ENCODE measurements around the gene NPRL2. TPM values are rescaled to one million over a fixed set of nuclear protein-coding genes. Genes with fewer than 3 reads are reported as not detected.

The NPRL2 gene
- total and polyA plus RNA-seq, 2 of the 13 experiments (the other 11 are each of a cell fraction or from before 2014, with no cell fraction given): 30.6 to 51.4 TPM

DNA sequence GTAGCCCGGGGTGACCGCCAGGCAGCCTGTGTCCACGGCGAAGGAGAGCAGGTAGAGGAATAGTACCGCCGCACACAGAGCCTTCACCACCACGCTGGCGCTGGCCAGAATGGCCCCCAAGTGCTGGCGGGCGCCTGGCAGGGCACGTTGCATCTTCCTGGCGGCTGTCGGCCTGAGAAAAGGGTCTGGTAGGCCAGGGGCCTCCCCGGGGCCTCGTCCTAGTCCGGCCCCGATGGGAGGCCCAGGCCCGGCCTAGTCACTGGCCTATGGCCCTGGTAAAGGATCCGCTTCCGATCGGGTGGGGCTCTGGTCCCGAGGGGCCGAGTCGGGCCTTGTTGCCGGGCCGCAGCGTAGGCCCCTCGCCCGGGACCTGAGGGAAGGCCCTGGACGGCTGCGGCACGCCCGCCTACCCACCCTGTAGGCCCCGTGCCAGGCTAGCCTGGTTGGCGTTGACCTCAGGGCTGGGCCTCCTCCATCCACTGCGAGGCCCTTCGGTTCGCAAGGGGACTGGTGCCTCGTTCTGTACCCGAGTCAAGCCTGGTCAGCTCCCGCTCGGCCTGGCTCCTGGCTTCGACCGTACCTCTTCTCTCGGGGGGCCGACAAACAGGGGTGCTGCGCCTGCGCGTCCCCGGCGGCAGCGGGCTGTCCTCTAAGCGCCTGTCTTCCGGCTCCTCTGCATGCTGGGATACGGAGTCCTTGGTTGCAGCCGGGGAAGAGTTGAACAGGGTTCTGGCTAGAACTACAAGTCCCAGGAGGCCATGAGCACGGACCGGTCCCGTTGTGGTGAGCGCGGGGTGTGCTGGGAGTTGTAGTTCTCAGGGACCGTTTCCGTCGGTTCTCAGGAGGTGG lies 8.6 kb upstream of the NPRL2 start, which contains the start of gene TMEM115 (continued):
- TF ChIP-seq RBM22 (optimal IDR thresholded peaks at IDR 0.05; ENCODE audit: low read length) (no peak), ZNF790 (CRISPR knock-in tag; IDR thresholded peaks at IDR 0.05; ENCODE audit: borderline replicate concordance) (no peak), DNMT1 (CRISPR knock-in tag; IDR thresholded peaks at IDR 0.05) (peak; percentile 58; the same call in 1 of the 2 replicates), RXRA (CRISPR knock-in tag; IDR thresholded peaks at IDR 0.05) (peak; percentile 43; the same call in 1 of the 2 replicates), CEBPG (CRISPR knock-in tag; IDR thresholded peaks at IDR 0.05) (no peak; the same call in 1 of the 2 replicates), TFDP2 (CRISPR knock-in tag; IDR thresholded peaks at IDR 0.05) (peak; percentile 42; the same call in 1 of the 2 replicates), MXD1 (CRISPR knock-in tag; IDR thresholded peaks at IDR 0.05) (peak; percentile 88), FOXM1 (CRISPR knock-in tag; IDR thresholded peaks at IDR 0.05) (no peak), HNRNPLL (IDR thresholded peaks at IDR 0.05; ENCODE audit: low read depth, low read length, poor library complexity, severe bottlenecking) (peak; percentile 55), PHF5A (CRISPR knock-in tag; IDR thresholded peaks at IDR 0.05; ENCODE audit: low read depth, unreplicated experiment) (peak; percentile 72), SCMH1 (CRISPR knock-in tag; IDR thresholded peaks at IDR 0.05; ENCODE audit: borderline replicate concordance) (no peak), ZKSCAN1 (IDR thresholded peaks at IDR 0.05; ENCODE audit: low read length) (no peak), ZKSCAN5 (CRISPR knock-in tag; IDR thresholded peaks at IDR 0.05) (no peak), ZBTB8A (CRISPR knock-in tag; IDR thresholded peaks at IDR 0.05; ENCODE audit: borderline replicate concordance, low read depth) (peak; percentile 27; the same call in 1 of the 2 replicates)
- TF ChIP-seq, protein P1, sequence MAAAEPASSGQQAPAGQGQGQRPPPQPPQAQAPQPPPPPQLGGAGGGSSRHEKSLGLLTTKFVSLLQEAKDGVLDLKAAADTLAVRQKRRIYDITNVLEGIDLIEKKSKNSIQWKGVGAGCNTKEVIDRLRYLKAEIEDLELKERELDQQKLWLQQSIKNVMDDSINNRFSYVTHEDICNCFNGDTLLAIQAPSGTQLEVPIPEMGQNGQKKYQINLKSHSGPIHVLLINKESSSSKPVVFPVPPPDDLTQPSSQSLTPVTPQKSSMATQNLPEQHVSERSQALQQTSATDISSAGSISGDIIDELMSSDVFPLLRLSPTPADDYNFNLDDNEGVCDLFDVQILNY (CRISPR knock-in tag; conservative IDR thresholded peaks at IDR 0.05): 0 out of 2 replicates have a peak, but pooled peaks have one; percentile 49
- TF ChIP-seq, protein P2, sequence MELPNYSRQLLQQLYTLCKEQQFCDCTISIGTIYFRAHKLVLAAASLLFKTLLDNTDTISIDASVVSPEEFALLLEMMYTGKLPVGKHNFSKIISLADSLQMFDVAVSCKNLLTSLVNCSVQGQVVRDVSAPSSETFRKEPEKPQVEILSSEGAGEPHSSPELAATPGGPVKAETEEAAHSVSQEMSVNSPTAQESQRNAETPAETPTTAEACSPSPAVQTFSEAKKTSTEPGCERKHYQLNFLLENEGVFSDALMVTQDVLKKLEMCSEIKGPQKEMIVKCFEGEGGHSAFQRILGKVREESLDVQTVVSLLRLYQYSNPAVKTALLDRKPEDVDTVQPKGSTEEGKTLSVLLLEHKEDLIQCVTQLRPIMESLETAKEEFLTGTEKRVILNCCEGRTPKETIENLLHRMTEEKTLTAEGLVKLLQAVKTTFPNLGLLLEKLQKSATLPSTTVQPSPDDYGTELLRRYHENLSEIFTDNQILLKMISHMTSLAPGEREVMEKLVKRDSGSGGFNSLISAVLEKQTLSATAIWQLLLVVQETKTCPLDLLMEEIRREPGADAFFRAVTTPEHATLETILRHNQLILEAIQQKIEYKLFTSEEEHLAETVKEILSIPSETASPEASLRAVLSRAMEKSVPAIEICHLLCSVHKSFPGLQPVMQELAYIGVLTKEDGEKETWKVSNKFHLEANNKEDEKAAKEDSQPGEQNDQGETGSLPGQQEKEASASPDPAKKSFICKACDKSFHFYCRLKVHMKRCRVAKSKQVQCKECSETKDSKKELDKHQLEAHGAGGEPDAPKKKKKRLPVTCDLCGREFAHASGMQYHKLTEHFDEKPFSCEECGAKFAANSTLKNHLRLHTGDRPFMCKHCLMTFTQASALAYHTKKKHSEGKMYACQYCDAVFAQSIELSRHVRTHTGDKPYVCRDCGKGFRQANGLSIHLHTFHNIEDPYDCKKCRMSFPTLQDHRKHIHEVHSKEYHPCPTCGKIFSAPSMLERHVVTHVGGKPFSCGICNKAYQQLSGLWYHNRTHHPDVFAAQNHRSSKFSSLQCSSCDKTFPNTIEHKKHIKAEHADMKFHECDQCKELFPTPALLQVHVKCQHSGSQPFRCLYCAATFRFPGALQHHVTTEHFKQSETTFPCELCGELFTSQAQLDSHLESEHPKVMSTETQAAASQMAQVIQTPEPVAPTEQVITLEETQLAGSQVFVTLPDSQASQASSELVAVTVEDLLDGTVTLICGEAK (IDR thresholded peaks at IDR 0.05): no peak
- TF ChIP-seq, protein P2 (CRISPR knock-in tag; IDR thresholded peaks at IDR 0.05): peak; percentile 80

All from HepG2 (cell line).